NCI-H82 treated with DMSO at 0.1 percent for 48 hours (cell line): ENCODE measurements around the gene CPTP.
"Not testable (repeated sequence)": the region's sequence is repeated elsewhere in the genome, so short reads cannot be mapped to it uniquely, and the experiment has no call there.

ENCODE experiments used
- DNase-seq: peaks from one replicate; lab custom pipeline; 2025; ENCODE audit not compliant: unreplicated experiment; lab: John Stamatoyannopoulos, UW

Gene CPTP

DNA sequence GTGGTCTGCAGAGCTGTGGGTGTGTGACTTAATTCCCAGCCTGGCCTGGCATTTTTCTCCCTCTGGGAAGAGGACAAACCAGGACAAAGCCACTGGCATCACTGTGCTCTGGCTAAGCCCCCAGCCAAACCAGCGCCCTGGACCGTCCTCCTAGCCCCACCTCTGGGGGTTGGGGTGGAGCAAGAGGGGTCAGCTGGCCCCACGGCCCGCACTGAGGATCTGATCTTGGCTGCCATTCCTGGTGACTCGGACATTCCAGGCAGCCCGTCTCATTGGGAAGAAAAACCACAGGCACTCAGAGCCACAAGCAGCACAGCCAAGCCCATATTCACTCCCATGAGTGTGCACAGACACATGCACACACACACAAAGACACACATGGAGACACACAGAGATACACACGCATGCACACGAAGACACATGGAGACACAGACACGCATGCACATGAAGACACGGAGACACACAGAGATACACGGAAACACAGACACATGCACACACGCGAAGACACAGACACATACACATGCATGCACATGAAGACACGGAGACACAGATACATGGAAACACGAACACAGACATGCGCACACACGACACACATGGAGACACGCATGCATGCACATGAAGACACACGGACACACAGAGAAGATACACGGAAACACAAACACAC, 36.0 kb downstream of the CPTP start:
- no peak for DNase-seq

DNA sequence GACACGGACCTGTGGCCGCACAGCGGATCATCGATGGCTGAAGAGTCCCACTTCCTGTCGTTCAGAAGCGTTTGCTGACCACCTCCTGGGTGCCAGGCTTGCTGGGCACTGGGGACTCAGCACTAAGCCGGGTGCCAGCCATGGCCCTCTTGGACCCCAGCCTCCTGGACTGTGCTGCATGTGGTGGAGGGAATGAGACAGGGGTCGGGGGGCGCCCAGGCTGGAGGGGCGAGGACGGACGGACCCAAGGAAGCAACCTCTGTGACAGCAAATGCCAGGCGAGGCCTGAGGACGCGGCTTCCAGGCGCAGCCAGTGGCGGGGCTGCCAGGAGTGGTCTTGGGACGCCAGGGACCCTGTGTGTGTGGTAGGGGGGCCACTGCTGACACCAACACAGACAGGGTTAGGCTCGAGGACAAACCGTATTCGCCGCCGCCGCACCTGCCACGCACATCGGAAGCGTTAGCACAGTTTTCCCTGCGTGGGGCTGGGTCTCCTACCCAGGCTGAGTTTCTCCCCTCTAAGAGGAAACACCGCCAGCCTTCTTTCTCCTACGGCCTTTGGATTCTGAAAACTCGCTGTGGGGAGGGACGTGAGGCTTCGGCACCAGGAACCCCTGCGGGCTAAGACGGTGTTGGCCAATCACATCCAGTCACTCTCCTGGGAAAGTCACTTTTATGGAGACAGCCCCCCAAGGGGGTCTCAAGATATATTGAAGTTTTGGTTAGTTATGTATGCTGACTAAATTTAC, 36.8 kb downstream of the CPTP start:
- no peak for DNase-seq

DNA sequence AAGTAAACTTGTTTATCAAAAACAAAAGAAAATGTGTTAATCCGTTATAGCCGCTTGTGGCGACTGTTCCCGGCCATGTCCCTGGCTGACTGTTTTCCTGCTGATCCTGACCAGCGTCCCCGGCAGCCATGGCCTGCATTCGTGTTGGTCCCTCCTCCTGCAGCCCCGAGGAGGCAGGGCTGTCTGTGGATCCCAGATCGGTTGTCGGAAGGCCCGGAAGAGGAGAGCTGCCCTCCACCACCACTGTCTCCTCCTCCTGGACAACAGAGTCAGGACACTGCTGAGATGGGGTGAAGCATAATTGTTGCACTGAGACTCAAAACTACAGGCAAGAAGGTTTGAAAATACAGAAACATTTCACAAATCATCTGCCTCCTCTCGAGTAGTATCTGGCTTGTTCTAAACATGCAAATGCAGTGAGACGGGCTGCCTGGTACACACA, 37.4 kb downstream of the CPTP start:
- no peak for DNase-seq

DNA sequence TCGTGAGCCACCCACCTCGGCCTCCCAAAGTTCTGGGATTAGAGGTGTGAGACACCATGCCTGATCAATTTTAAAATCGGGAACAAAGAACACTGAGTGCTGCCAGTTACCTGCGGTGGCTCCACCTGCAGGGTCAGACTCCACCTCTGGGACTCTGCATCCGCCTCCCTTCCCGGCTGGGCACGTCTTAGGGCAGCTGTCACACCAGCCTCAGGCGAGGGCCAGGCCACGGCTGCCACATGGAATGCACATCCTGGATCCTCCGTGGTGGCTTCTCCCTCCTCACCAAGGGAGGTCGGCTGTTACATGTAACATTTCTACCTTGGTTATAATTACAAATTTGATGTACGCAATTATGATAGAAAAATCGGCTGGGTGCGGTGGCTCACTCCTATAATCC, 39.7 kb downstream of the CPTP start:
- DNase-seq = no peak

DNA sequence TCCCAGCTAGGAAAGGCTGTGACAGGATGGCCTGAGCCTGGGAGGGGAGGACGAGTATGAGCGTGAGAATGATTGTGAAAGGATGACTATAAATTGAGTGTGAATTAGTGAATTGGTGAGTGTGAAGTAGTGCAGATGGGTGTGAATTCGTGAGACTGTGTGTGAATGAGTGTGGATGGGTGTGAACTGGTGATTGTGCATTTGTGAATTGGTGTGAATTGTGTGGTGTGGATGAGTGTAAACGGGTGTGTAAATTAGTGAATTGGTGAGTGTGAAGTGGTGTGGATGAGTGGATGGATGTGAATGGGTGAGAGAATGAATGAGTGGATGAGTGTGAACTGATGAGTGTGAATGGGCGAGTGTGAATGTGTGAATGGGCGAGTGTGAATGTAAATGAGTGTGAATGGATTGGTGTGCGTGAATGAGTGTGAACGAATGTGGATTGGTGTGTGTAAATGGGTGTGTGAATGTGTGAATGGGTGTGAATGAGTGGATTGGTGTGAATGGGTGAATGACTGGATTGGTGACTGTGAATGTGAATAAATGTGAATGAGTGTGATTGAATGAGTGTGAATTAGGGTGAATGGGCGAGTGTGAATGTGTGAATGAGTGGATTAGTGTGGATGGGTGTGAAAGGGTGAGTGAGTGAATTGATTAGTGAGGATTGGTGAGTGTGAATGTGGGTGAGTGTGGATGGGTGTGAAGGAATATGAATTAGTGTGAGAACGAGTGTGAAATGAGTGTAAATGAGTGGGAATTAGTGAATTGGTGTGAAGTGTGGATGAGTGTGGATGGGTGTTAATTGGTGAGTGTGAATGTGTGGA, 41.5 kb downstream of the CPTP start:
- no peak for DNase-seq

DNA sequence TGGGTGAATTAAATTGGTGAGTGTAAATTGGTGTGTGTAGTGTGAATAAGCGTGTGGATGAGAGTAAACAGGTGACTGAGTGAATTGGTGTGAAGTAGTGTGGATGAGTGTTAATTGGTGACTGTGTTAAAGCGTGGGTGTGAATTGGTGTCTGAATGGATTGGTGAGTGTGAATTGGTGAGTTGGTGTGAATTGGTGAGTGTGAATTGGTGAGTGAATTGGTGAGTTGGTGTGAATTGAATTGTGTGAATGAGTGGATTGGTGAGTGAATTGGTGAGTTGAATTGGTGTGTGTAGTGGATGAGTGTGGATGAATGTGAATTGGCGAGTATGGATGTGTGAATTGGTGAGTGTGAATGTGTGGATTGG, 42.1 kb downstream of the CPTP start:
- DNase-seq = no peak

DNA sequence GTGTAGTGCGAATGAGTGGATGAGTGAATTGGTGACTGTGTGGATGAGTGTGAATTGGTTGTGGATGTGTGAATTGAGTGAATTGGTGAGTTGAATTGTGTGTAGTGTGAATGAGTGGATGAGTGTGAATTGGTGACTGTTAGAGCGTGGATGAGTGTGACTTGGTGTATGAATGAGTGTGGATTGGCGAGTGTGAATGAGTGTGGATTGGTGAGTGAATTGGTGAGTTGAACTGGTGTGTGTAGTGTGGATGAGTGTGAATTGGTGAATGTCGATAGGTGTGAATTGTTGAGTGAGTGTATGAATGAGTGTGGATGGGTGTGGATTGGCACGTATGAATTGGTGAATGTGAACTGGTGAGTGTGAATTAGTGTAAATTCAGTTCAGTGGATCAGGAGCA, 42.7 kb downstream of the CPTP start:
- DNase-seq = no peak

DNA sequence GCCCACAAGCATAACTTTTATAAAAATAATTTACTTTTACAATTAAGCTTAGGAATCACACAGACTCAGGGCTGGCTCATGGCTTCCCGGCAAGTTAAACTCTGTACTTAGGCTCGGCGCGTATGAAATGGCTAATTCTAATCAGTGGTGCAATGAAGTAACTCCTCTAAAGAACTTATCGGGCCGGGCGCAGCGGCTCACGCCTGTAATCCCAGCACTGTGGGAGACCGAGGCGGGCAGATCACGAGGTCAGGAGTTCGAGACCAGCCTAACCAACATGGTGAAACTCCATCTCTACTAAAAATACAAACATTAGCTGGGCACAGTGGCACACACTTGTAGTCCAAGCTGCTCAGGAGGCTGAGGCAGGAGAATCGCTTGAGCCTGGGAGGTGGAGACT, 45.5 kb downstream of the CPTP start:
- DNase-seq = not testable (repeated sequence)

DNA sequence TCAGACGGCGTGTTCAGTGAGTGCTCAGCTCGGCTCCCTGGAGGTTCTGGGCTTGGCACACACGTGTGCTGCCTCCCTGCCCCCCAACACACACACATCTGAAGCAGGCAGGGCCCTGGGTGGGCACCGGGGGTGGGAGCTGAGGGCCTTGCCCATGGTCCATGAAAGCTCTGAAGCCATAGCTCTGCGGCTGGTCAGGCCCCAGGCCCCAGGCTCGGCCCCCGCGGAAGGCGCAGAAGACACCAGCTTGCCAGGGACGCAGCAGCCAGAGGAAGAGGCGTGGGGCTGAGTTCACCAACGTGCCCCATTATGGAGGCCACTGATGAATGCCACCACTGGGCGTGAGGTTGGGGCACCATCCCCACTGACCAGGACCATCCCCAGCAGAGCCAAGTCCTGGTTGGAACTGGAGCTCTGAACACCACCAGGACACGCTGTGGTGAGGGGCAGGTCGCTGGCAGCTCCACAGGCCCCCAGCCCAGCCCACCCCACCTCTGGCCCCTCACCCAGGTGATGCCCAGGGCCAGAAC, 46.2 kb downstream of the CPTP start:
- DNase-seq = no peak

DNA sequence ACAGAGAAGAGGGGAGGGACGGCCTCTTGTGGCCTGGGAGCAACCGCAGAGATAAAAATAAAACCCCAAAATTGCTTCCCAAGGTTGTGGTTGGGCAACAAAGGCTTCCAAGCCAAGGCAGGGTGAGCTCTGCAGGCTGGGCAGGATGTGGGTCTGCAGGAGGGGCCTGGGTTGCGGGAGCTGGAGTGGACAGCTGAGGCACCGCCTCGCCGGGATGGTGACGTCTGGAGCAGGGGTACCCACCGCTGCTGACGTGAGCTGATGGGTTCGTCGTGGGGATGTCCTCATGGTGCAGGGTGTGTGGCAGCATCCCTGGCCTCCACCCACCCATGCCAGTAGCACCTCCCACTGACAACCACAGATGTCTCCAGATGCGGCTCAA, 46.8 kb downstream of the CPTP start:
- DNase-seq = no peak

DNA sequence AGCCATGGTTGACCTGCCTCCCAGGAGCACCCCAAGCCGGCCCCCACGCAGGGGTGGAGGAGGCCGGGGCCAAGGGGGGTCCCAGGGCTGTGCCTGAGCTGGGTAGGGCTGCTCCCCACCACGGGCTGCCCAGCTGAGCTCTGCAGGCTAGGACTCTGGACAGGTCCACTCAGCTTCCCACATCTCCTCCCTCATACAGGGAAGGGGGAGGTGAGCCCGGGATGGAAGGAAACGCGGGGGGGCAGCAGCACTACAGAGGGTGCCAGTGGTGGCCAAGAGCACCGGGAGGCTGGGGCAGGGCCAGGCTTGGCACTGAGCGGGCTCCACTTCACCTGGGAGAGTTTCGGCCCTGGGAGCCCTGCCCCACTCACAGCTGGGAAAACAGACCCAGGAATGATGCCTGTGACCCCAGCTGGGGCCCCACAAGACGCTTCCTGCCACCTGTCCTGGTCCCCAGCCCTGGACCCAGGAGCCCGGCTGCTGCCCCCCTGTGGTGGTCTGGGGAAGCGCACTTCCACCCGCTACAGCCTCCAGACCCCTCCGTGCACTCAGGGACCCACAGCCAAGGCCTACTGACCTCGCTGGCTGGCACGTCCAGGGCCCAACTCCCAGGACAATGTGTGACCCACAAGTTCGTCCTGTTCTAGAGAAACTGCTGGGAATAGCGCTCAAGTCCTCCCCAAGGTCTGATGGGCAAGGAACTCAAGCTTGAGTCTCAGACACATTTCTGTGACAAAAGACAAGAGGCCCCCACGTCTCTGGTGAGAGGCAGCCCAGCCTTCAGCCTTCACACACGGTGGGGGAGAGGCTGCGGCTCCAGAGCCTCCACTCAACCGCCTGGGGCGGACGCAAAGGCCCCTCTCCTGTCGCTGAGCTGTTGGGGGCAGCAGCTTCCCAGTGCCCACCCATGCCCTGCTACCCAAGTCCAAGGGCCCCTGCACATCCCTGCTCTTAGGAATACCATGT, 47.4 kb downstream of the CPTP start:
- DNase-seq = no peak

DNA sequence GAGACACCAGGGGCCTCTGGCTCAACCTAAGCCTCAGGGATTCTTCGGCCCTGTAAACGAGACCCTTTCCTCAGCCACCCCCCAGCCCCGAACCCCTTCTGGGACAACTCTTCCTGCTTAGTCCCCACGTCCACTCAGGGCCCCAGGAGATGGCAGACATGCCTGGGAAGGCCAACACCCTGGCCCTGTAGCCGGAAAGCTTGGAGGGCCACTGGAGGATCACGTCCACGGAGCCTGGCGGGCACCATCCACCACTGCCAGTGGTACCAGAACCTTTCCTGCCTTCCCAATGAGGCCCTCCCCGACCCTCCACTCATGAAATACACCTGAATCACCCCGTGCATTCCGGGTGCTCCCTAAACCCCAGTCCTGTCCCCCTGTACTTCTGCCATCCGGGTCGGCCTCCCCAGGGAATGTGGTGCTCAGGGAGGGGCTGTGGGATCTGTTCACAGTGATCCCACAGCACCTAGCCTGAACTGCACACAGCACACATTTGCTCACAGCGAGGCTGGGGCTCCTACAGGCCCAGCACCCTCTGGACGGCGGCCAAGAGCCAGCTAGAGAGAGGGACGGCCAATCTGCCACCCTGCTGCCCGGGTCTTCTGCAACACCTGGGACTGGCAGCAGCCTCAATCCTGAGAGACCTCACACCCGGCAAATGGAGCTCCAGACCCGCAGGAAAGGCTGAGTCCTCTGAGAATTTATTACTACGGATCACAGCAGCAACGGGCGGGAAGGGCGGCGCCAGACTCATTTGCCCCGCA, 48.6 kb downstream of the CPTP start:
- DNase-seq = no peak

DNA sequence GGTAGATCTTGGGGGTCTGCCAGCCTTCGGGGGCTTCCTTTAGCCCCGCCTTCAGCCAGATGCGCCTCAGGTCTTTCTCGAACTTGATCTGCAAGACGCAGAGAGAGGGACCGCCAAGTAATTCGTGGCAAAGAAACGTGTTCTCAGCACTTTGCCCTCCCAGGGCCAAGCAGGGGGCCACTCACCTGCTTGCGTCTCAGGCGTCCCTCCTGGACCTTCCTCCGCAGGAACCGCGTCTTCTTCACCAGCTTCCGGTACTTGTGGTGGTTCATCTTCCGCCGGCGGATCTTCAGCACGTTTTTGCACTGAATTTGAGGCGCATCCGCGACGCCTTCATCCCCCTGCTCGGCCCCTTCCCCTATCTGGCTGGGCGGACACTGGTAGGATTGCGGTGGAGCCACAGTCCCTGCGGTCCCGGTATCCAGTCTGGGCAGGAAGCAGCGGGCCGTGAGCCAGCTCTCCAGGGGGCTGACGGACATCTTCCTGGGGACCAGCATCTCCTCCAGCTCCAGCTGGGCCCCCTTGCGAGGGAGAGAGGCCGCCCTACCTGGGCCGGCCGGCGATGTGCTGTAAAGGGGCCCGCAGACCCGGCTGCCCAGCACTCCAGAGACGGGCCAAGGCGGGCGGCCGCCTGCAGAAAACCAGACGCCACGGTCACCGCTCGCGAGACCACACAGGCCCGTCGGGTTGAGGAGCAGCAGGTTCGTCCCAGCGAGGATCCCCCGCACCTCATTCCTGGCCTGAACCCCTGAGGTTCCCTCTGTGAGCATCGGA, 49.4 kb downstream of the CPTP start:
- no peak for DNase-seq

DNA sequence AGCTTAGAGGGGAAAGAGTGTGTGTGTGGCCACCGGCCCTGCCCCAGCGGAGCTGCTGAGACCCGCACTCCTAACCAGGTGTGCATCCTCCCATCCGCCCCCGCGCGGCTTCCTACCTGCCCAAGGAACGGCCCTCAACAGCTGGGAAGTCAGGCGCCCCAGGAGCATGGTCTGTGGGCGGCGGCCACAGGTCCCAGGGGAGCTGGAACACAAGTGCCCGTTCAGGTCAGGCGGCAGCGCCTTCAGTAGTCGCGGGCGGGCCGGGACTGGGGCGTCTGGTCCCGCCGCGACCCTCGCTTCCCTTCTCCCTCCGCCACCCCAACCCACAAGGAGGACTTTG, 50.0 kb downstream of the CPTP start:
- no peak for DNase-seq

DNA sequence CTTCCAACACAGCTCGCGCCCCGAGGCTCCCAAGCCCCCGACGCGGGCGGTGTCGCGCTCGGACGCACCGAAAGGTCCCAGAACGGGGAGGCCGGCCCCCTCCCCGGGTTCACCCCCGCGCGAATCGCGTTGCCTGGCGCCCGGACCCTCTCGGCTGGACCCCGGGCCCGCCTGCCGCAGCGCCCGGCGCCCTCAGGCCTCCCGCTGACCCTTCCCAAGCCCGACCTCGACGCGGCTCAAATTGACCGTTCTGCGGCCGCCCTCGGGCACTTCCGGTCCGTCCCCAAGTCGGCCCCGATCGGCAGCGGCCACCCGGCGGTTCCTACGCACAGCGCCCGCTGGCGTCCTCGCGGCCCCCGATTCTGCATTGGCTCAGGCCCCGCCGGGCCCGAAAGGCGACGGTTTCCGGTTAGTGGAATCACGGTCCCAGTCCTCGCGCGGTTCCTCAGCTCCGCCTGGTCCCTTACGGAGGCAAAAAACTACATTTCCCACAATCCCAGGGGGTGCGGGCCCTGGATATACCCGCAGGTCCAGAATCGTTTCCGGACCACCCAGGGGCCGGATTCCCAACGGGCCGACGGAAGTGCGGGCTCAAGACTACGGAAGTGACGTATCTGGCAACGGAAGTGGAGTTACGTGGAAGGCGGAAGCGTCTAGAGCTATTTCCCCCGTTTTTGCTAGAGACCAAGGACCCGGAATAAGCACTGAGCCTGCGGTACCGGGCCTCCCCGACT, 50.5 kb downstream of the CPTP start, which contains the start of gene AURKAIP1:
Gene AURKAIP1 (minus strand): TSS at position 279 of the 734 bp plus-strand sequence. CDS start 451 bp downstream, outside the sequence.
- peak; percentile 99 for DNase-seq

DNA sequence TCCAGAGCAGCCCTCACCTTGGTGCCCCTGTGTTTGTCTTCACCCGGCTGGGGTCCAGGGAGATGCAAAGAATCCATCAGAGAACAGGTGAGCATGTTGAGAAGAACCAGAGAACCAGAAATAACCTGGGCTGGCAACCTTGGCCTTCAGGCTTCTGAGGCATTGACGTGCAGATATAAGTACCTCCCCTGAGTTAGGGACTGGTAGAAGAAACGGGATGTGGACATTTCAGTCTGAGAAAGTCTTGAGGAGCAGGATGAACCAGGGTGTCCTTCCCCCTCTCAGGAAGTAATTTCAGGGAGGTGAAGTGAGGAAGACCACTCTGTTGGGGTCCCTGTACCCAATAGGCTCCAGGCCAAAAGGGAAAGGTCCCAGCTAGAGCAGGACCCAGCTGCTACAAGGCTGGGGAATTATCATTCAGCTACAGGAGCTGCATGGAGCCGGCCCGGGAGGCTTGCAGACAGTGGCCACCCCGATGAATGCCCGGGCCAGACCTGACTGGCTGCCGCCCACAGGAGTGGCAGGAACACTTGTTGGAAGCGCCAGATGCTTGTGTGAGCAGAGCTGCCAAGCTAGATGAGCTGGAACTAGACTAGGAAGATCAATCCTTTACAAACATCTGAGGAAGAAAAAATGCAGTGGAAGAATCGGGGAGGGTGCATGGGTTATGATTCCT, 52.1 kb downstream of the CPTP start:
- no peak for DNase-seq

DNA sequence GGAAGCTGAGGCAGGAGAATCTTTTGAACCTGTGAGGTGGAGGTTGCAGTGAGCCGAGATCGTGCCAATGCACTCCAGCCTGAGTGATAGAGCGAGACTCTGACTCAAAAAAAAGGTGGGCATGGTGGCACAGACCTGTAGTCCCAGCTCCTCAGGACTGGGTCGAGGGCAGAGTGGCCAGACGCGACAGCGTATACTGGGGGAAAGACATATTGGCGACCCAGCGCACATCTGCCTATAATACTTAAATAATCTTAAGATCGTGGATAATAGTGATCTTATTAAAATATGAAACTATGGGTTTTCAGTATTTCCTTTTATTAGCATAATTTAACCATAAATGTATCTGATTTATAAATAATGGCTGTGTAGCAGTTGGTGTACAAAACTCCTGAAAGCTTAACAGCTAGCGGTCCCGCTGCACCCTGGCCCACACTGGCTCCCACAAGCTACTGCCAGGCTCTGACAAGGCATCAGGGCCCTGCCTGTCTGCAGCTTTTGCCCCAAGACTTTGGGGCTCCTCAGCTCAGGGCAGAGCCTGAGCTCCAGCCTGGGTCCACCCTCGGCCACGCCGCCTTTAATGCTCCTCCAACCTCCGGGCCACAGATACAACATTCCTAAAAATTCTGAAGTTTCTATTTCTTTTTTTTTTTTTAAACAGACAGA, 53.1 kb downstream of the CPTP start:
- no peak for DNase-seq
